HCT116 (cell line): ENCODE measurements around the gene C9orf152.

Experiments
- POLR2A ChIP-seq: IDR thresholded peaks from 2 replicates; pipeline ENCODE4 v1.7.0; 2011; ENCODE audit warnings: borderline replicate concordance; ENCODE audit not compliant: insufficient read depth, insufficient read length; ENCODE audit errors: extremely low read depth
- ZFX ChIP-seq: fragments of 450-650 bp; IDR thresholded peaks from 2 replicates; pipeline ENCODE4 v1.6.1; 2017
- TF ChIP-seq, protein P1 (sequence below), 3 experiments: fragments of 200-600 bp in 1 of 3; sonication (generic) in 1 of 3; IDR thresholded peaks in 2 of 3; conservative IDR thresholded peaks in 1 of 3; 2 replicates each; pipeline ENCODE4 v1.5.1; 2012 to 2017; ENCODE audit warnings: low read depth in 2 of 3, low read length in 2 of 3, antibody characterized with exemption in 1 of 3, borderline replicate concordance in 1 of 3, control low read depth in 1 of 3, mild to moderate bottlenecking in 1 of 3, mixed read lengths in 1 of 3, mixed run types in 1 of 3, moderate library complexity in 1 of 3; ENCODE audit not compliant: insufficient read depth in 1 of 3
- TF ChIP-seq, protein P2 (sequence below): IDR thresholded peaks from 2 replicates; pipeline ENCODE4 v1.6.1; 2011; ENCODE audit warnings: mild to moderate bottlenecking, low read length, moderate library complexity; ENCODE audit not compliant: insufficient replicate concordance; ENCODE audit errors: extremely low read depth

DNA sequence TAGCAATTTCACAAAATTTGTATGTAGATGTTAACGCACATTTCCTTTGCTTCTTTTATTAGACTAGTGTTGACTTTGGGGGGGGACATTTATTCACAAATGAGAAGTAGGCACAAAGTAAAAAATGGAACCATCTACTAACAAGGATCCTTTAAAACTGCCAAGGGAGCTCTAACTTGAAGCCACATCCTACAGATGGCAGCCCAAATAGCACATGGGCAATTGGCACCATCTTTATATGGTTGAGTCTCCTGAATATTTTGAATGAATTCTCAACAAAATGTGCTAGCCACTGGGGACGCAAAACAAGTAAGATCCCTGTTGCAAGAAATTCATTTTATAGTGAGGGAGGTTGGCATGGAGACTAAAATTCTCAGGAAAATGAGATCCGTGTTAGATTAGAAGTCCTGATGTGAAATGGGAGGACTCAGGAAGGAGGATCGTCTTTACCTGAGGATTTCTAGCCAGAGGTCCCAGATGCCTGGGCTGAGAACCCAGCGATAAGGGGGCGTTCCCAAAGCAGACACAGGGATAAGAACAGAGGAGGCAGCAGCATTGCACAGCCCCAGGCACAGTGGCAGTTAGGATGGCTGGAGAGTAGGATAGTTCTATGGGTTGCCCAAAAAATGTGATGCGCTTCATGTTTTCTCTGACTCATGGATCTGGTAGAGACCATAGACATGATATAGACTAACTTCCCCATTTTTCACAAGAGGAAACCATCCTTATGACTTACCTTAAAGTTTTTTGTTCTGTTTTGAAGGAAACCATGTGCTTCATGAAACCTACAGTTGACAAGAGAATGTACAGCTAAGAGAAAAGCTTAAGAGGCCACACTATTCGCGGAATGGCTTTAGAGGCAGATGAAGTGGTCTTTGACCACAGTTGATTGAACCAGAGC is 37.4 kb downstream of the C9orf152 start:
- TF ChIP-seq, protein P1, sequence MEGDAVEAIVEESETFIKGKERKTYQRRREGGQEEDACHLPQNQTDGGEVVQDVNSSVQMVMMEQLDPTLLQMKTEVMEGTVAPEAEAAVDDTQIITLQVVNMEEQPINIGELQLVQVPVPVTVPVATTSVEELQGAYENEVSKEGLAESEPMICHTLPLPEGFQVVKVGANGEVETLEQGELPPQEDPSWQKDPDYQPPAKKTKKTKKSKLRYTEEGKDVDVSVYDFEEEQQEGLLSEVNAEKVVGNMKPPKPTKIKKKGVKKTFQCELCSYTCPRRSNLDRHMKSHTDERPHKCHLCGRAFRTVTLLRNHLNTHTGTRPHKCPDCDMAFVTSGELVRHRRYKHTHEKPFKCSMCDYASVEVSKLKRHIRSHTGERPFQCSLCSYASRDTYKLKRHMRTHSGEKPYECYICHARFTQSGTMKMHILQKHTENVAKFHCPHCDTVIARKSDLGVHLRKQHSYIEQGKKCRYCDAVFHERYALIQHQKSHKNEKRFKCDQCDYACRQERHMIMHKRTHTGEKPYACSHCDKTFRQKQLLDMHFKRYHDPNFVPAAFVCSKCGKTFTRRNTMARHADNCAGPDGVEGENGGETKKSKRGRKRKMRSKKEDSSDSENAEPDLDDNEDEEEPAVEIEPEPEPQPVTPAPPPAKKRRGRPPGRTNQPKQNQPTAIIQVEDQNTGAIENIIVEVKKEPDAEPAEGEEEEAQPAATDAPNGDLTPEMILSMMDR (IDR thresholded peaks at IDR 0.05 in 2 of 3, conservative IDR thresholded peaks at IDR 0.05 in 1 of 3; ENCODE audit: borderline replicate concordance in 1 of 3, insufficient read depth in 1 of 3, low read depth in 2 of 3, low read length in 2 of 3) = no peak
- TF ChIP-seq ZFX (no peak), POLR2A (no peak)
- TF ChIP-seq, protein P2, sequence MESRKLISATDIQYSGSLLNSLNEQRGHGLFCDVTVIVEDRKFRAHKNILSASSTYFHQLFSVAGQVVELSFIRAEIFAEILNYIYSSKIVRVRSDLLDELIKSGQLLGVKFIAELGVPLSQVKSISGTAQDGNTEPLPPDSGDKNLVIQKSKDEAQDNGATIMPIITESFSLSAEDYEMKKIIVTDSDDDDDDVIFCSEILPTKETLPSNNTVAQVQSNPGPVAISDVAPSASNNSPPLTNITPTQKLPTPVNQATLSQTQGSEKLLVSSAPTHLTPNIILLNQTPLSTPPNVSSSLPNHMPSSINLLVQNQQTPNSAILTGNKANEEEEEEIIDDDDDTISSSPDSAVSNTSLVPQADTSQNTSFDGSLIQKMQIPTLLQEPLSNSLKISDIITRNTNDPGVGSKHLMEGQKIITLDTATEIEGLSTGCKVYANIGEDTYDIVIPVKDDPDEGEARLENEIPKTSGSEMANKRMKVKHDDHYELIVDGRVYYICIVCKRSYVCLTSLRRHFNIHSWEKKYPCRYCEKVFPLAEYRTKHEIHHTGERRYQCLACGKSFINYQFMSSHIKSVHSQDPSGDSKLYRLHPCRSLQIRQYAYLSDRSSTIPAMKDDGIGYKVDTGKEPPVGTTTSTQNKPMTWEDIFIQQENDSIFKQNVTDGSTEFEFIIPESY = no peak
